GM12878 (cell line): Measurements from ENCODE around the gene DST.

Experiments
- POLR2A ChIP-seq: IDR thresholded peaks from 2 replicates; pipeline ENCODE4 v1.6.1; 2011; ENCODE audit warnings: low read depth, mild to moderate bottlenecking, low read length
- POLR2AphosphoS5 ChIP-seq: IDR thresholded peaks from 2 replicates; pipeline ENCODE4 v1.6.1; 2011; ENCODE audit warnings: mild to moderate bottlenecking, low read length, inconsistent platforms
- TF ChIP-seq, protein P1 (sequence below): IDR thresholded peaks from 2 replicates; pipeline ENCODE4 v1.6.1; 2011; ENCODE audit warnings: low read depth, low read length, improper control_type of control experiment, borderline replicate concordance
- TF ChIP-seq, protein P2 (sequence below), 3 experiments: IDR thresholded peaks in 2 of 3; conservative IDR thresholded peaks in 1 of 3; 2 replicates each; pipeline ENCODE4 v1.5.1; 2011; ENCODE audit warnings: low read depth in 3 of 3, low read length in 3 of 3, mild to moderate bottlenecking in 3 of 3, control low read depth in 2 of 3, moderate library complexity in 2 of 3, inconsistent platforms in 1 of 3, mixed read lengths in 1 of 3; ENCODE audit not compliant: control insufficient read depth in 2 of 3, insufficient read depth in 1 of 3; ENCODE audit errors: extremely low read depth in 1 of 3
- TF ChIP-seq, protein P3 (sequence below): fragments of 450-650 bp; IDR thresholded peaks from 2 replicates; pipeline ENCODE4 v1.6.1; 2017; ENCODE audit warnings: mild to moderate bottlenecking, moderate library complexity
- TF ChIP-seq, protein P4 (sequence below): fragments of 450-650 bp; formaldehyde crosslinking; IDR thresholded peaks from 2 replicates; pipeline ENCODE4 v1.5.0; 2022; ENCODE audit warnings: mild to moderate bottlenecking, missing genetic modification characterization
- TF ChIP-seq, protein P5 (sequence below): IDR thresholded peaks from 2 replicates; pipeline ENCODE4 v1.6.1; 2011; ENCODE audit warnings: low read depth, mild to moderate bottlenecking, low read length, moderate library complexity, borderline replicate concordance; ENCODE audit errors: extremely low read depth

DNA sequence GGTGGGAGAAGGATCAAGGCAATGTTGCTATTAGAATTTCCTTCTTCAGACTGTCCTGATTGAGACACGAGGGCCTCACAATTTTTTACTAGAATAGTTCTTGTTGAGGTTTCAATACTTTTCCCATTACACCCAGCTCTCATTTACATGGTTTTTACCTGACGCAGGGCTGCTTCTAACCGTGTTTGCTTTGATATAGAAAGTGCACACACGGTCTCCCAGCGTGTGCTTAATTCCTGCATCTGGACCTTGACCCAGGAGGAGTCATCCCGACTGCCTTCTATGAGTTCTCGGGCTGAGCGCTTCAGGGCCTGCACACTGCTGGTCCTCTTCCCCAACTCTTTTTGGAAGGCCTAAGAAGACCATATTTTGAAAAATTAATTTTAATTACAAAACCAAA, 160.2 kb downstream of the DST start:
- TF ChIP-seq, protein P1, sequence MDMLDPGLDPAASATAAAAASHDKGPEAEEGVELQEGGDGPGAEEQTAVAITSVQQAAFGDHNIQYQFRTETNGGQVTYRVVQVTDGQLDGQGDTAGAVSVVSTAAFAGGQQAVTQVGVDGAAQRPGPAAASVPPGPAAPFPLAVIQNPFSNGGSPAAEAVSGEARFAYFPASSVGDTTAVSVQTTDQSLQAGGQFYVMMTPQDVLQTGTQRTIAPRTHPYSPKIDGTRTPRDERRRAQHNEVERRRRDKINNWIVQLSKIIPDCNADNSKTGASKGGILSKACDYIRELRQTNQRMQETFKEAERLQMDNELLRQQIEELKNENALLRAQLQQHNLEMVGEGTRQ = no peak
- TF ChIP-seq, protein P2, sequence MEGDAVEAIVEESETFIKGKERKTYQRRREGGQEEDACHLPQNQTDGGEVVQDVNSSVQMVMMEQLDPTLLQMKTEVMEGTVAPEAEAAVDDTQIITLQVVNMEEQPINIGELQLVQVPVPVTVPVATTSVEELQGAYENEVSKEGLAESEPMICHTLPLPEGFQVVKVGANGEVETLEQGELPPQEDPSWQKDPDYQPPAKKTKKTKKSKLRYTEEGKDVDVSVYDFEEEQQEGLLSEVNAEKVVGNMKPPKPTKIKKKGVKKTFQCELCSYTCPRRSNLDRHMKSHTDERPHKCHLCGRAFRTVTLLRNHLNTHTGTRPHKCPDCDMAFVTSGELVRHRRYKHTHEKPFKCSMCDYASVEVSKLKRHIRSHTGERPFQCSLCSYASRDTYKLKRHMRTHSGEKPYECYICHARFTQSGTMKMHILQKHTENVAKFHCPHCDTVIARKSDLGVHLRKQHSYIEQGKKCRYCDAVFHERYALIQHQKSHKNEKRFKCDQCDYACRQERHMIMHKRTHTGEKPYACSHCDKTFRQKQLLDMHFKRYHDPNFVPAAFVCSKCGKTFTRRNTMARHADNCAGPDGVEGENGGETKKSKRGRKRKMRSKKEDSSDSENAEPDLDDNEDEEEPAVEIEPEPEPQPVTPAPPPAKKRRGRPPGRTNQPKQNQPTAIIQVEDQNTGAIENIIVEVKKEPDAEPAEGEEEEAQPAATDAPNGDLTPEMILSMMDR (IDR thresholded peaks at IDR 0.05 in 2 of 3, conservative IDR thresholded peaks at IDR 0.05 in 1 of 3; ENCODE audit: control insufficient read depth in 2 of 3, extremely low read depth in 1 of 3, insufficient read depth in 1 of 3, low read depth in 3 of 3, low read length in 3 of 3) = no peak
- TF ChIP-seq POLR2A = no peak
- TF ChIP-seq, protein P3, sequence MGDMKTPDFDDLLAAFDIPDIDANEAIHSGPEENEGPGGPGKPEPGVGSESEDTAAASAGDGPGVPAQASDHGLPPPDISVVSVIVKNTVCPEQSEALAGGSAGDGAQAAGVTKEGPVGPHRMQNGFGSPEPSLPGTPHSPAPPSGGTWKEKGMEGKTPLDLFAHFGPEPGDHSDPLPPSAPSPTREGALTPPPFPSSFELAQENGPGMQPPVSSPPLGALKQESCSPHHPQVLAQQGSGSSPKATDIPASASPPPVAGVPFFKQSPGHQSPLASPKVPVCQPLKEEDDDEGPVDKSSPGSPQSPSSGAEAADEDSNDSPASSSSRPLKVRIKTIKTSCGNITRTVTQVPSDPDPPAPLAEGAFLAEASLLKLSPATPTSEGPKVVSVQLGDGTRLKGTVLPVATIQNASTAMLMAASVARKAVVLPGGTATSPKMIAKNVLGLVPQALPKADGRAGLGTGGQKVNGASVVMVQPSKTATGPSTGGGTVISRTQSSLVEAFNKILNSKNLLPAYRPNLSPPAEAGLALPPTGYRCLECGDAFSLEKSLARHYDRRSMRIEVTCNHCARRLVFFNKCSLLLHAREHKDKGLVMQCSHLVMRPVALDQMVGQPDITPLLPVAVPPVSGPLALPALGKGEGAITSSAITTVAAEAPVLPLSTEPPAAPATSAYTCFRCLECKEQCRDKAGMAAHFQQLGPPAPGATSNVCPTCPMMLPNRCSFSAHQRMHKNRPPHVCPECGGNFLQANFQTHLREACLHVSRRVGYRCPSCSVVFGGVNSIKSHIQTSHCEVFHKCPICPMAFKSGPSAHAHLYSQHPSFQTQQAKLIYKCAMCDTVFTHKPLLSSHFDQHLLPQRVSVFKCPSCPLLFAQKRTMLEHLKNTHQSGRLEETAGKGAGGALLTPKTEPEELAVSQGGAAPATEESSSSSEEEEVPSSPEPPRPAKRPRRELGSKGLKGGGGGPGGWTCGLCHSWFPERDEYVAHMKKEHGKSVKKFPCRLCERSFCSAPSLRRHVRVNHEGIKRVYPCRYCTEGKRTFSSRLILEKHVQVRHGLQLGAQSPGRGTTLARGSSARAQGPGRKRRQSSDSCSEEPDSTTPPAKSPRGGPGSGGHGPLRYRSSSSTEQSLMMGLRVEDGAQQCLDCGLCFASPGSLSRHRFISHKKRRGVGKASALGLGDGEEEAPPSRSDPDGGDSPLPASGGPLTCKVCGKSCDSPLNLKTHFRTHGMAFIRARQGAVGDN = no peak
- TF ChIP-seq, protein P4, sequence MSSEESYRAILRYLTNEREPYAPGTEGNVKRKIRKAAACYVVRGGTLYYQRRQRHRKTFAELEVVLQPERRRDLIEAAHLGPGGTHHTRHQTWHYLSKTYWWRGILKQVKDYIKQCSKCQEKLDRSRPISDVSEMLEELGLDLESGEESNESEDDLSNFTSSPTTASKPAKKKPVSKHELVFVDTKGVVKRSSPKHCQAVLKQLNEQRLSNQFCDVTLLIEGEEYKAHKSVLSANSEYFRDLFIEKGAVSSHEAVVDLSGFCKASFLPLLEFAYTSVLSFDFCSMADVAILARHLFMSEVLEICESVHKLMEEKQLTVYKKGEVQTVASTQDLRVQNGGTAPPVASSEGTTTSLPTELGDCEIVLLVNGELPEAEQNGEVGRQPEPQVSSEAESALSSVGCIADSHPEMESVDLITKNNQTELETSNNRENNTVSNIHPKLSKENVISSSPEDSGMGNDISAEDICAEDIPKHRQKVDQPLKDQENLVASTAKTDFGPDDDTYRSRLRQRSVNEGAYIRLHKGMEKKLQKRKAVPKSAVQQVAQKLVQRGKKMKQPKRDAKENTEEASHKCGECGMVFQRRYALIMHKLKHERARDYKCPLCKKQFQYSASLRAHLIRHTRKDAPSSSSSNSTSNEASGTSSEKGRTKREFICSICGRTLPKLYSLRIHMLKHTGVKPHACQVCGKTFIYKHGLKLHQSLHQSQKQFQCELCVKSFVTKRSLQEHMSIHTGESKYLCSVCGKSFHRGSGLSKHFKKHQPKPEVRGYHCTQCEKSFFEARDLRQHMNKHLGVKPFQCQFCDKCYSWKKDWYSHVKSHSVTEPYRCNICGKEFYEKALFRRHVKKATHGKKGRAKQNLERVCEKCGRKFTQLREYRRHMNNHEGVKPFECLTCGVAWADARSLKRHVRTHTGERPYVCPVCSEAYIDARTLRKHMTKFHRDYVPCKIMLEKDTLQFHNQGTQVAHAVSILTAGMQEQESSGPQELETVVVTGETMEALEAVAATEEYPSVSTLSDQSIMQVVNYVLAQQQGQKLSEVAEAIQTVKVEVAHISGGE (CRISPR knock-in tag) = no peak
- TF ChIP-seq, protein P5, sequence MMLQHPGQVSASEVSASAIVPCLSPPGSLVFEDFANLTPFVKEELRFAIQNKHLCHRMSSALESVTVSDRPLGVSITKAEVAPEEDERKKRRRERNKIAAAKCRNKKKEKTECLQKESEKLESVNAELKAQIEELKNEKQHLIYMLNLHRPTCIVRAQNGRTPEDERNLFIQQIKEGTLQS = no peak
- TF ChIP-seq POLR2AphosphoS5 = no peak
